ENCODE measurements around the gene SCN2A. TPM values are rescaled to one million over a fixed set of nuclear protein-coding genes. Genes with fewer than 3 reads are reported as not detected.
"Not testable (repeated sequence)": the region's sequence is repeated elsewhere in the genome, so short reads cannot be mapped to it uniquely, and the experiment has no call there.

SCN2A gene
- total RNA-seq, 1 donor from 2014 or later: 0.13 TPM

DNA sequence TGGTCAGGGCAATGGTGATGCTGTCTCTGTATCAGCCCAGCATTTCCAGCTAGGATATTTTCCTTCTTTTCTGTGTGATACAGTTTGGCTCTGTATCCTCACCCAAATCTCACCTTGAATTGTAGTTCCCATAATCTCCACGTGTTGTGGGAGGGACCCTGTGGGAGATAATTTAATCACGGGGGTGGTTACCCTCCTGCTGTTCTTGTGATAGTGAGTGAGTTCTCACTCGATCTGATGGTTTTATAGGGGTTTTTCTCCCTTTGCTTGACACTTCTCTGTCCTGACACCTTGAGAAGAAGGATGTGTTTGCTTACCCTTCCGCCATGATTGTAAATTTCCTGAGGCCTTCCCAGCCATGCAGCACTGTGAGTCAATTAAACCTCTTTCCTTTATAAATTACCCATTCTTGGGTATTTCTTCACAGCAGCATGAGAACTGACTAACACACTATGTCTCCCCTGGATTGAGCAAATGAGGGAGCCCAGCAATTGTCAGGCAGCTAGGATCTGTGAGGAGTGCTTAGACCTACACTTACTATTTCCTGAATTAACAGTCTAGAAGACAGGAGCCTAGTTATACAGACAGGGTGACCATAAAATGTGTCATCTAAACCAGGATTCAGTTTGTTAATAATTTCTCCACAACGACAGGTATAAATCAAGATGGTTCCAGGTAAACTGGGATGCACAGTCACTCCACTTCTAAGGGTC, 6.0 kb downstream of the SCN2A start:
- DNase-seq (ENCODE audit: low spot score): no peak
- intact Hi-C loops (cut with DNase I): loop anchor here (10.0 kb wide), 1 partner anchor 630 kb away; no protein-coding TSS in a partner anchor

DNA sequence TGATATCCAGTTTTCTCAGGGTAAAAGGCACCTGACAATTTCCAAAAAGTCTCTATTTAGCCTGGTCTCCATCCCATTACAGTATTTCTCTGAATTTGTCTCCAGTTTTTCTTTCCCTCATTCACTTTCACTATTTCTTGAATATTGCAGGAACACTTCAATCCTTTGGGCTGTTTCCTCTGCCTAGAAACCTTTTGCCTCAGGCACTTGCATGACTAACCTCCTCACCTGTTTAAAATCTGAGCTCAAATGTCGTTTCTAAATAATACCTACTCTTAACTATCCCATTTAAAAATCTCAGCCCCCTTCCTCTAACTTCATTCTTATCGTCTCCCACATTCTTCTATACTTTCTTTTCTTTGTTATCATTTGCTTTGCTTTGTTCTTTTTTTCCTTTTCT, 9.0 kb downstream of the SCN2A start:
- DNase-seq (ENCODE audit: low spot score): no peak
- intact Hi-C loops (cut with DNase I): loop anchor here (10.0 kb wide), 1 partner anchor 627 kb away; no protein-coding TSS in a partner anchor

DNA sequence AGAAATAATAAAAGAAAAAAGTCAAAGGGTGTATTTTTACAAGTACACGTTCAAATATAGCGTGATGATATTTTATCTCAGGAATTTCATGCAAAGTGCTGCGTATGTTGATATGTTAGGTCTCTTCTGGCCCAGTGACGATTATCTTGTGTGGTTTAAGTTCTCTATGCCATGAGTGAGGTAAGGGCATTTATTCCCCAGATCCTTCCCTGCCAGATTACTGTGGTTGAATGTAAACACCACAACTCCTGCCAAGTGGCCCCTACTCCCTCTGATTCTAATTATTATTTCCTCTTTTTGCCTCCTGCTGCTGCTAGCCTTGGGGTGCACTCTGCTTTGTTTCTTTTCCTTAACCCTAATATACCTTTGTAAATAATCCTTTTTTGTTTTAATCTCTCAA, 12.2 kb downstream of the SCN2A start:
- no peak for DNase-seq (ENCODE audit: low spot score)
- intact Hi-C loops (cut with DNase I): no loop called here

DNA sequence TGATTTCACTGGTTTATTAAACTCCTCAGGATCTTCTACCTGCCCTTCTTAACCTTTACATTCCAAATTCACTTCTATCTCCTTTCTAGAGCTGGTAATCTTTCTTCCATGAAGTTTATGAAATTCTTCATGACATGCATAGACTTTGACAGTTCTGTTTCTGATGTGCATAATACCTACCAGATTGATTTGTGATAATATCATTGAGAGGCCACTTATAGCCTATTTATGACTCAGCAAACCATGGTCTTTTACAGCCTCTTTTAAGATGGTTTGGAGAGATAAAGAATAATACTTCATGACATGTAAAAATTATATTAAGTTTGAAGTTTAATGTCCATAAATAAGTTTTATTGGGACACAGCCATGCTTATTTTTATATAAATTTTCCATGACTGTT, 14.0 kb downstream of the SCN2A start:
- no peak for DNase-seq (ENCODE audit: low spot score)
- intact Hi-C loops (cut with DNase I): no loop called here

DNA sequence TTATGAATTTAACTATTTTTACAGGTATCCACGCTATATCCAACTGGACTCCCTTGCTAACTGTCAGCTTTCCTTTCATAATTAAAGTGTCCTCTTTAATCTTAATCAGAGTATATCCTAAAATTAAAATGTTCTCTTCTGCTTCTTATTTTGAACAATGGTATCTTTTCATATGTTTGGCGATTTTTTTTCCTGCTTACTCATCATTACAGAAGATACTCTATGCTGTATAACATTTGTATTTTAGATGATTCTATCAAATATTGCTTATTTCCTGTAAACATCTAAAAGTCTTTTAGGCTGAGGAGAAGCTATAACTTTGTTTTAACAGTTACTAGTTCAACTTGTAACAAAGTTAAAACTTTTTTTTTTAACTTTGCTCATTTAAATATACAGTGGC, 17.4 kb downstream of the SCN2A start:
- intact Hi-C loops (cut with DNase I): no loop called here
- DNase-seq (ENCODE audit: low spot score): no peak

DNA sequence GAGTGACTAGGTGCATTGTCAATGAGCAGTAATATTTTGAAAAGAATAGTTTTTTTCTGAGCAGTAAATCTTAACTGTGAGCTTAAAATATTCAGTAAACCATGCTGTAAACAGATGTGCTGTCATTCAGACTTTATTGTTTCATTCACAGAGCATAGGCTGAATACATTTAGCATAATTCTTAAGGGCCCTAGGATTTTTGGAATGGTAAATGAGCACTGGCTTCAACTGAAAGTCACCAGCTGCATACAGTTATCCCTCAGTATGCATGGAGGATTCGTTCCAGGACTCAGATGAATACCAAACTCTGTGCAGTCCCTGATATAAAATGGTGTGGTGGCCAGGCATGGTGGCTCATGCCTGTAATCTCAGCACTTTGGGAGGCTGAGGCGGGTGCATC, 21.1 kb downstream of the SCN2A start:
- DNase-seq (ENCODE audit: low spot score); intact Hi-C loops (cut with DNase I): not testable (repeated sequence)

DNA sequence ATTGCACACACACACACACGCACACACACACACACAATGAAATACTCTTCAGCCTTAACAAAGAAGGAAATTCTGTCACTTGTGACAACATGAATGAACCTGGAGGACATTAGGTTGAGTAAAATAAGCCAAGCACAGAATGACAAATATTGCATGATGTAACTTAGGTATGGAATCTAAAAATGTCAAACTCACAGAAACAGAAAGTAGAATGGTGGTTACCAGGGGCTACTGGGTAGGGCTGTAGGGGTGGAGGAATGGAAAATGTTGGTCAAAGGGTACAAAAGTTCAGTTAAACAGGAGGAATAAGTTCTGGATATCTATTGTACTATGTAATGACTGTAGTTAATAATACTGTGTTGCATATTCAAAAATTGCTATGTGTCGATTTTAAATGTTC, 29.5 kb downstream of the SCN2A start:
- intact Hi-C loops (cut with DNase I): no loop called here
- no peak for DNase-seq (ENCODE audit: low spot score)

DNA sequence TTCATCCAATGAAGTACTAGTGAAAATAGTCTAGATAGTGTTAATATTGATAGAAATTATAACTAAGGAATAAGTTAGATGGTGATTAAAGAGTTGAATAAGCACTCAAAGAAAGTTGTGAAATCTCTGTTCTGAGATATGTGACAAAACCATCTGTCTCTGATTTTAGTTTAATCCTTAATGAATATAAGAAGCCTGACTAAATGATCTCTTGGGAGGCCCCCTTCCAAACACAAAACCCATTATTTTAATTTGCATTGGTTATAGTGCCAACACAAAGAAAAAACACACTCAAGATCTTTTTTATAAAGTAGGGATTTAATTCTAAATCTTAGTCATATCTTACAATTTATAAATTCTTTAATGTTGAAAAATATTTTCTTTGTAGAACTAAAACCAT, 34.0 kb downstream of the SCN2A start:
- DNase-seq (ENCODE audit: low spot score): no peak
- intact Hi-C loops (cut with DNase I): no loop called here

DNA sequence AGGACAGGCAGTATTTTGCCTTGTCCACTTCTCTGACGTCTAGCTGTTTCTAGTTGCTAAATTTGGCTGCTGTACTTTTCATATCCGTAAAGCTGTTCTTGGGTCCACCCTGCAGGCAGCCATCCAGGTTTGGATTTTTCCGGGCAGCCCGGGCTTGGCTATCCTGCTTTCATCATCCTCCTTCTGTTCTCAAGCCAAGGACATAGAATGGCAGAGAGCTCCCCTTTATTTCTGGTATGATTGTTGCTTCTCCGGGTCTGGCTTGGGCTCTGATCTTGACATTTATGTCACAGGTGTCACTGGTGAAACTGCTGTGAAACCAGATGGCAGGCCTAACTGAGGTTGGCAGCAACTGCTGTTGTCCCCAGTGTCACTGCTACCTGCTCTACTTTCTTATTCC, 35.5 kb downstream of the SCN2A start:
- intact Hi-C loops (cut with DNase I): loop anchor here (2.0 kb wide), 1 partner anchor 18 kb away; no protein-coding TSS in a partner anchor
- DNase-seq (ENCODE audit: low spot score): peak; percentile 86

DNA sequence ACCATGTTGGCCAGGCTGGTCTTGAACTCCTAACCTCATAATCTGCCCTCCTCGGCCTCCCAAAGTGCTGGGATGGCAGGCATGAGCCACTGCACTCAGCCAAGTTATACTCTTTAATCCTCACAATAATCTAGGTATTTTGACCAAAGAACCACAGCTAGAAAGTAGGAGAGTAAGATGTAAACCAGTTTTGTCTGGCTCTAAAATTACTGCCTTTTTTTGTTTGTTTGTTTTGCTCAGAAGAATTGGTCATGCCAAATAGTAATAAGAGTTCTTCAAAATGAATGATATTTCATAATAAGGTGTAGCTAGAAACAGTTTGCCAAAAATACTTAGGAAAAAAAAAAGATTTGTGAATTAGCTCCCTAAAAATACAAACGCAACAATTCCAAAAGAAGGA, 36.7 kb downstream of the SCN2A start:
- intact Hi-C loops (cut with DNase I): loop anchor here (2.0 kb wide), 1 partner anchor 17 kb away; no protein-coding TSS in a partner anchor

DNA sequence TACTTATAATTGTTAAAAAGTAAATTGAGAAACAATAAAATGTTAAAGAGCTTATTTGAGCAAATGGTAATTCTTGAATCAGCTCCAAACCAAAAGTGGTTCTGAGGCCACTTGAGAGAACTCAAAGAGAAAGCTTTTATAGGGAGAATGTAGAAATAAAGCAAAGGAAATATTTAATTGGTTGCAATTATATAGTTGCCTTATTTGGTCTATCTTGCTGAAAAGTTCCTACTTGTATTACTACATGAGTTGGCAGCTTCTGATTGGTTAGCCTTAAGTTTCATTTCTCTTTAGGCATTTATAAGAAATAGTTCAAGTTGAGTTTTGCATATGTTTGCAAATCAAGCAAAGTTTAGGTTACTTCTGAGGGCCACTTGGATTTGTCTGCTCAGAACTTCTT, 38.1 kb downstream of the SCN2A start:
- intact Hi-C loops (cut with DNase I): no loop called here

More for the DNA sequence above, 36.7 kb downstream of the SCN2A start:
- no peak for DNase-seq (ENCODE audit: low spot score)

DNA sequence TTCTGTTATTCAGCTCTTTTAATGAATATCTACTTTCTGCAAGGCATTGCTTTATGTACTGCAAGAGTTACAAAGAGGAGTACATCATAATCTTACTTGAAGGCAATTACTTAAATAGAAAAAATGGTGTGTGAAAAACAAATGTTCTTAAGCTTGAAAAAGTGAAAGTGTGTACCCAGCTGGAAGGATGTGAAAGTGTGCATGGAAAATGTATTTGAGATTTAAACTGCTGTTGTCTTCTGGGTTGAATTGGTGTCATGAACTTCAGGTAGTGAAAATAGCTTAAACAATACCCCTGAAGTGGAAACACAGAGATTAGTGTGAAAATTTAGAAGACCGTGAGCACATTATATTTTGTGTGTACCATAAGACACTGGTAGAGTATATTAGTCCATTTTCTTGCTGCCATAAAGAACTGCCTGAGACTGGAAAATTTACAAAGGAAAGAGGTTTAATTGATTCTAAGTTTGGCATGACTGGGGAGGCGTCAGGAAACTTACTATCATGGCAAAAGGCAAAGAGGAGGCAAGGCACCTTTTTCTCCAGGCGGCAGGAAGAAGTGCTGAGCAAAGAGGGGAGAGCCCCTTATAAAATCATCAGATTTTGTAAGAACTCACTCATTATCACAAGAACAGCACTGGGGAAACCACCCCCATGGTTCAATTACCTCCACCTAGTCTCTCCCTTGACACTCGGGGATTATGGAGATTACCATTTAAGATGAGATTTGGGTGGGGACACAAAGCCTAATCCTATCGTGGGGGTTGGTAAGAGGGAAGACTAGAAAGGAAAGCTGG, 38.8 kb downstream of the SCN2A start:
- no peak for DNase-seq (ENCODE audit: low spot score)
- intact Hi-C loops (cut with DNase I): no loop called here

More for the DNA sequence above, 38.1 kb downstream of the SCN2A start:
- DNase-seq (ENCODE audit: low spot score): no peak

DNA sequence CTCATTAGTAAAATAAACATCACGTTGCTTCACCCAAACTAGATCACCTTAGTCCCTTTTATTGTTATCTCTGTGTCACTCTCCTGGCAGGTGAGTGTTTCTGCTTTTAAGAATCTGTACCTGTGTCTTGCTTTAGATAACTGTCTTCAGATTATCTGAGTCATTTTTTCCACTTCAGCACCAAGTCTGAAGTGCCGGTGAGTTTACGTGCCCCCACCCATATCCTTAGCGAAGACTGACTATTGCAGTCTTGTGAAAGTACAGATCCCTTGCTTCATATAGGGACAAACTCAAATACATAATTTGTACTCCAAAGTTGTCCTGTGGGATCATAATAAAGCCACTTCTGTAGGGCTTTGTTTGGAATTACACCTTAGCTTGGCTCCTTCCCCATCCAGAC, 41.1 kb downstream of the SCN2A start:
- intact Hi-C loops (cut with DNase I): no loop called here
- DNase-seq (ENCODE audit: low spot score): no peak

DNA sequence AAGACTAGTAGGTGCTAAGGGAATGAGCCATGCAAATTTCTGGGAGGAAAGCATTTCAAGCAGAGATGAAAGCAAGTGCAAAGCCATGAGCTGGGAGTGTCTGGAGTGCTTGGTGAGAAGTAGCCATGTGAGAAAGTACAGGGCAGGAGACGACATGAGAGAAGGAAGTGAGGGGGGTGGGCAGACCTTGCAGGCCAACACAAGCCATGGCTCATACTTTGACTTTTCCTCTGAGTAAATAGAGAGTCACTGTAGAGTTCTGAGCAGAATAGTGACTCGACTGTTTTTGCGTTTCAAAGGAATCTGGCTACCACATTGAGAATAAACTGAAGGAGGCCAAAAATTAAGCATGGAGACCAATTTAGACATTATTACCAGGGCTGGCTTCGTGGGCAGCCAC, 42.2 kb downstream of the SCN2A start:
- intact Hi-C loops (cut with DNase I): no loop called here
- DNase-seq (ENCODE audit: low spot score): no peak

DNA sequence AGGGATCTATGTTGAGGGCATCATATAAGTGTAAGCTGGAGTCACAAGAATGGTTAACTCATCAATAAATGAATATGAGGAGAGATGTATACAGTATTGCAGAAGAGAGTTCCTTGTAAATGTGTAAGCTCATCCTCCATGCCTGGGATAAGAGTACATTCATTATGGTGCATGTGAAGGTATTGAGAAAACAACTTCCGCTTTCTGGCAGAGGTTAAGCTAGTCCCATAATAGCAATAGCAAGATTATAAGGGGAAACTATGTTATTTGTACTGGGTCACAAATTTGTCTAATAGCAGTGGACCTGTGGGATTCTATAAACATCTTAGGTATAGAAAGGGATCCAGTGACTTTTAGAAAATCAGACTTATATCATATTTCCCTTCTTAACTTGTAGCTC, 44.1 kb downstream of the SCN2A start:
- intact Hi-C loops (cut with DNase I): no loop called here
- no peak for DNase-seq (ENCODE audit: low spot score)

DNA sequence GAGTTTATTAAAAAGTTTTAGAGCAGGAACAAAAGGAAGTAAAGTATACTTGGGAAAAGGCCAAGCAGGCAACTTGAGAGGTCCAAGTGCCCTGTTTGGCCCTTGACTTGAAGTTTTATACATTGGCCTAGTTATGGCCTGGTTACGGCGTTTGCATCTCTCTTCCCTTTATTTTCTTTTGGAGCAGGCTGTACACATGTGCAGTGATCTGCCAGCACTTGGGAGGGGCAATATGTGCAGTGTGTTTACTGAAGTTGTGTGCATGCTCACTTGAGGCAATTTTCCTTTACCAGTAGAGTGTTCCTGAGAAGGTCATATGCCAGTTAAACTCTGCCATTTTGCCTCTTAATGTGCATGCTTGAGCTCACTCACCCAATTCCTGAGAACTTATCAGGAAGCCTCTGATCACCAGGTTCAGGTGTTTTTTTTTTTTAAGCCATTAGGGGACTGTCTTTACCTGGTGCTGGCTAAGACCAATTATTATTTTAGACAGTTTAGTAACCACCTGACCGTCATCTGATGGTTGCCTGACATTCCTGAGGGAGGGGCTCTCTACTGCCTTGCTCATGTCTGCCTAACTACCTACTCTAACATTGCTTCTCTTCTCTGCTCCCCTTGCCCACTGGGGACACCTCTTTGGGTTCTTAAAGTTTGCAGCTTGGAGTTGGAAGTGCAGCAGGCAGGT, 48.0 kb downstream of the SCN2A start:
- intact Hi-C loops (cut with DNase I): no loop called here
- DNase-seq (ENCODE audit: low spot score): no peak

DNA sequence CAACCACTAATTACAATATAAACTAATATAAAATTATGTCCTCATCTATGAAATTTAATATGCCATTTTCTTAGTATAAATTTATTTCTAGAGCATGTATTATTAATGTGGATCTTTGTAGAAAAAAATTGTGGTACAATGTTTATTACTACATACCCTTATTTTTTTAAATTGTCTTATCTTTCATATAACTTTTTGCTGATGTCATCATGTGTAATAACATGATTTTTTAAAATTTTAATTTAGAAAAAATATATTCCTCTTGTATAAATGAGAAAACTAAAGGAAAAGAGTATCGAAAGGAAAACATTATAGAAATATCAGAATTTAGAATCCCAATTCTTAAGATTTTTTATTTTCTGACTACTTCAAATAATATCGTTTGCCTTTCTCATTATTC, 49.9 kb downstream of the SCN2A start:
- intact Hi-C loops (cut with DNase I): no loop called here
- no peak for DNase-seq (ENCODE audit: low spot score)

DNA sequence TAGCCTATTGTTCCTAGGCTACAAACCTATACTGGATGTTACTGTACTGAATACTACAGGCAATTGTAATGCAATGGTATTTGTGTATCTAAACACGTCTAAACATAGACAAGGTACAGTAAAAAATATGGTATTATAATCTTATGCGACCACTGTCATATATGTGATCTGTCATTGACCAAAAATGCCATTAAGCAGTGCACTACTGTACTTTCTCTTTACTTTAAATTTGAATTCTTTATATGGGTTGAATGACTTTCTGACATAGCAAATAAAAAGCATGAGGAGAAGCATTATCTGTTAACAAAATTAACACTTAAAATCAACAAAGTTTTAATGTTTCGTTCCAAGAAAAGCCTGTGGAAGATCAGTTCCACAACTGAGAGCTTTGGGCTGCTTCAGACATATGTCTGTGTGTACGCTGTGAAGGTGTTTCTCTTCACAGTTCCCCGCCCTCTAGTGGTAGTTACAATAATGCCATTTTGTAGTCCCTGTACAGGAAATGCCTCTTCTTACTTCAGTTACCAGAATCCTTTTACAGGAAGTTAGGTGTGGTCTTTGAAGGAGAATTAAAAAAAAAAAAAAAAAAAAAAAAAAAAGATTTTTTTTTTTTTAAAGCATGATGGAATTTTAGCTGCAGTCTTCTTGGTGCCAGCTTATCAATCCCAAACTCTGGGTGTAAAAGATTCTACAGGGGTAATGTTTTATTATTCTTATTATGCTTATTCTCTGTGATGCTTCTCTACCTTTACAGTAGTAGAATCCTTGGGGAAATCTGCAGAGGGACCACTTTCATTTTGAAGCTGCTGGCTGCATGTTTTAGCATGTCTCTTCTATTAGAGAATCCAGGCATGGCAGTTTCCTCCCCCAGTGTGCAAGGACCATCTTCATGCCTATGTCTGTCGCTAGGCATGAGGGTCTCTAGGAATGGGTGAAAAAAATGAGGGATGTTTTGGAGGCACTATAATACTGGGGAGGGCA, 54.5 kb downstream of the SCN2A start:
- intact Hi-C loops (cut with DNase I): loop anchor here (2.0 to 10.0 kb wide), 3 partner anchors 19 to 299 kb away; partner anchors contain the start of gene SCN2A
- no peak for DNase-seq (ENCODE audit: low spot score)

DNA sequence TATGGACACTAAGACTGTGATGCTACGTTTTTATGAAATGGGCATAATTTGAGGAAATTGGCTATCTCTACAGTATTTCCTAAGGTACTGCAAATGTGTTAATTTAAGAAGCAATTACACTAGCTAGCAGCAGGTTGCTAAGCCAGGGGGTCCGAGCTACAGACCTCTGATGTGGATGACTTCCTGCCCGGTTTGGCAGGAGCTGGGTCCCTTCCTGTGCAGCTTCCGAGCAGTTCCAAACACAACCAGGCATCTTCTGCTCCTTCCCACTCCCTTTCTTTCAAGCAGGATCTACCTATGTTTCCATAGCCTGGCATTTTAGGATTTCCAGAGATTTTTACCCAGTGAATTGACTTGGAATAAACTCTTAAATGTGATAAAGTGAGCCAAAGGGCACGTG, 55.7 kb downstream of the SCN2A start:
- no peak for DNase-seq (ENCODE audit: low spot score)
- intact Hi-C loops (cut with DNase I): loop anchor here (2.0 to 10.0 kb wide), 2 partner anchors 56 to 300 kb away; partner anchors contain the start of gene SCN2A
